GM12878 (cell line): ENCODE measurements around the gene MAML2. TPM values are rescaled to one million over a fixed set of nuclear protein-coding genes. Genes with fewer than 3 reads are reported as not detected.

Experiments
- ATAC-seq: fragments of 200-7000 bp; cut with Tn5 transposase; 3 replicates; pipeline ENCODE4 v1.9.1; 2020; ENCODE audit warnings: mild to moderate bottlenecking, moderate library complexity
- BruUV-seq: library from RNA; stranded (reverse); fragments of 400-500 nt; replicated peaks from 2 replicates; lab custom pipeline; 2021; lab: Mats Ljungman, UMichigan
- CTCF ChIA-PET: fragments of 300-600 bp; sonication (Branson Sonifier 250); formaldehyde crosslinking; extraction: SDS; loops from one replicate; lab custom pipeline; 2021; ENCODE audit warnings: inconsistent platforms; lab: Yijun Ruan, JAX
- POLR2A ChIA-PET: fragments of 350-600 bp; formaldehyde crosslinking; extraction: SDS; loops from one replicate; lab custom pipeline; 2021; ENCODE audit warnings: inconsistent platforms; lab: Charles Lee
- RAD21 ChIA-PET: fragments of 300-600 bp; sonication (Branson Sonifier 250); formaldehyde crosslinking; loops from one replicate; lab custom pipeline; 2023; ENCODE audit warnings: antibody characterized with exemption; ENCODE audit not compliant: unreplicated experiment; lab: Charles Lee
- SMC1A ChIA-PET: fragments of 300-600 bp; sonication (Branson Sonifier 250); formaldehyde crosslinking; loops from one replicate; lab custom pipeline; 2023; ENCODE audit not compliant: unreplicated experiment, uncharacterized antibody; lab: Charles Lee
- DNase-seq: peaks from one replicate; pipeline ENCODE4 v3.0.0-alpha.2; 2011; ENCODE audit warnings: low read depth, low spot score
- FAIRE-seq: peaks from 3 replicates; lab custom pipeline; 2011; peaks lifted over from hg19 to GRCh38; lab: Jason Lieb, UNC
- H2AFZ ChIP-seq: 2 replicates; pipeline ENCODE4 v1.6.0; 2011; ENCODE audit warnings: low read depth, low read length, control low read depth; ENCODE audit not compliant: control insufficient read depth
- H3K27ac ChIP-seq: 2 replicates; pipeline ENCODE4 v1.5.1; 2011; ENCODE audit warnings: control low read depth; ENCODE audit not compliant: control insufficient read depth, insufficient read depth
- H3K27me3 ChIP-seq, 2 experiments: replicated peaks in 1 of 2; 2 replicates each; pipeline versions ENCODE4 v1.6.0 to v1.6.1; 2011; ENCODE audit warnings: low read length in 1 of 2; ENCODE audit not compliant: control insufficient read depth in 2 of 2, insufficient read depth in 2 of 2
- H3K36me3 ChIP-seq, 2 experiments: 2 replicates each; pipeline ENCODE4 v1.5.1; 2011; ENCODE audit warnings: low read length in 1 of 2; ENCODE audit not compliant: control insufficient read depth in 2 of 2, insufficient read depth in 2 of 2
- H3K4me1 ChIP-seq: 2 replicates; pipeline ENCODE4 v1.6.1; 2011; ENCODE audit warnings: mild to moderate bottlenecking, low read length, moderate library complexity, mixed read lengths; ENCODE audit not compliant: control insufficient read depth, insufficient read depth
- H3K4me2 ChIP-seq: 2 replicates; pipeline ENCODE4 v1.6.0; 2011; ENCODE audit warnings: control low read depth; ENCODE audit not compliant: control insufficient read depth, insufficient read depth
- H3K4me3 ChIP-seq: fragments of 200-600 bp; sonication (generic); 2 replicates; pipeline ENCODE4 v1.5.1; 2016
- H3K79me2 ChIP-seq: 2 replicates; pipeline ENCODE4 v1.6.0; 2011; ENCODE audit warnings: low read length; ENCODE audit not compliant: control insufficient read depth, insufficient read depth
- H3K9ac ChIP-seq: 2 replicates; pipeline ENCODE4 v1.8.0; 2011; ENCODE audit warnings: low read length, control low read depth, mixed read lengths; ENCODE audit not compliant: control insufficient read depth, insufficient read depth
- H3K9me3 ChIP-seq: replicated peaks from 3 replicates; pipeline ENCODE4 v1.5.1; 2011; ENCODE audit warnings: mild to moderate bottlenecking, low read length; ENCODE audit not compliant: control insufficient read depth, insufficient read depth
- H4K20me1 ChIP-seq: 2 replicates; pipeline ENCODE4 v1.6.0; 2011; ENCODE audit not compliant: control insufficient read depth, insufficient read depth
- NFYB ChIP-seq: IDR thresholded peaks from 2 replicates; pipeline ENCODE4 v1.6.1; 2011; ENCODE audit warnings: low read depth, mild to moderate bottlenecking, low read length, improper control_type of control experiment, moderate library complexity; ENCODE audit not compliant: insufficient read depth
- ZSCAN29 ChIP-seq: fragments of 450-650 bp; IDR thresholded peaks from 2 replicates; pipeline ENCODE4 v1.6.1; 2017; ENCODE audit warnings: mild to moderate bottlenecking, moderate library complexity
- WGBS: methylation state at CpG from one replicate; pipeline ENCODE4 v1.1.6; 2016; ENCODE audit warnings: low lambda C conversion rate; ENCODE audit not compliant: insufficient replicate concordance, insufficient coverage; ENCODE audit errors: missing lambda C conversion rate; 5-methylcytosine and 5-hydroxymethylcytosine counted together
- in situ Hi-C: fragments of 300-500 bp; cut with MboI; formaldehyde crosslinking; loops from 9 replicates; pipeline ENCODE4 v1.14.3; 2018; ENCODE audit warnings: mixed read lengths
- intact Hi-C: fragments of 100-400 bp; cut with micrococcal nuclease; formaldehyde crosslinking; loops from one replicate; pipeline ENCODE4 v1.14.2; 2022; ENCODE audit not compliant: unreplicated experiment
- polyA plus RNA-seq, 11 experiments: library from polyadenylated mRNA; depleted of rRNA in 4 of 11; unstranded in 6 of 11; stranded (reverse) in 5 of 11; fragments of >200 nt; fragmentation: Nextera tagmentation in 4 of 11; fragmentation: Illumina TruSeq in 1 of 11; extraction: Ambion mirVana in 4 of 11; extraction: Trizol in 1 of 11; gene quantifications; 1 replicate in 1 of 11; 2 replicates in 10 of 11; pipeline versions ENCODE4 v1.2.1 to v1.2.3, GENCODE V29; 2011 to 2016; ENCODE audit warnings: inconsistent platforms in 2 of 11, missing spikeins in 2 of 11, low read depth in 1 of 11
- total RNA-seq, 4 experiments: library from RNA; depleted of rRNA in 3 of 4; stranded (reverse); fragments of >200 nt in 3 of 4; fragmentation: Illumina TruSeq in 1 of 4; extraction: Trizol in 1 of 4; gene quantifications; 2 replicates each; pipeline versions ENCODE4 v1.2.1 to v1.2.3, GENCODE V29; 2013 to 2021
- TF ChIP-seq, protein P1 (sequence below): fragments of 150-350 bp; IDR thresholded peaks from 2 replicates; pipeline ENCODE4 v1.6.1; 2014; ENCODE audit warnings: mild to moderate bottlenecking, low read depth, low read length
- TF ChIP-seq, protein P2 (sequence below): fragments of 450-650 bp; IDR thresholded peaks from 2 replicates; pipeline ENCODE4 v1.6.1; 2017; ENCODE audit warnings: antibody characterized with exemption, mild to moderate bottlenecking, moderate library complexity

The MAML2 gene
- total and polyA plus RNA-seq, 10 of the 15 experiments (the other 5 are each of a cell fraction or from before 2014, with no cell fraction given) = 2.5 to 15.1 (median 12.0) TPM

DNA sequence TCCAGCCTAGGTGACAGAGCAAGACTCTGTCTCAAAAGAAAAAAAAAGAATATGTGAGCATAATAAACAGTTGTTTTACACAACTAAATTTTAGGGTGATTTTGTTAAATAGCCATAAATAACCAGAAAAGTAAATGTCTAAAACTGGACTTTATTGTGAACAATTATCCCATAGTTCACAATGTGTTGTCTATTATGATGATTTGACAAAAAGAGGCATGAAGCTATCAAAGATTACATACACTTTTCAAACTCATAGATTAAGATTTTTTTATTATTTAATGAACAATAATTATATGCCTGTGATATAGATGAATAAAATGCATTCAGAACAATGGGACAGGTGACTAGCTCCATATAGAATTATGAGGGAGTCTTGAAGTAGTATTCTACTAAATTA lies 392.1 kb downstream of the MAML2 start (continued):
- TF ChIP-seq, protein P1, sequence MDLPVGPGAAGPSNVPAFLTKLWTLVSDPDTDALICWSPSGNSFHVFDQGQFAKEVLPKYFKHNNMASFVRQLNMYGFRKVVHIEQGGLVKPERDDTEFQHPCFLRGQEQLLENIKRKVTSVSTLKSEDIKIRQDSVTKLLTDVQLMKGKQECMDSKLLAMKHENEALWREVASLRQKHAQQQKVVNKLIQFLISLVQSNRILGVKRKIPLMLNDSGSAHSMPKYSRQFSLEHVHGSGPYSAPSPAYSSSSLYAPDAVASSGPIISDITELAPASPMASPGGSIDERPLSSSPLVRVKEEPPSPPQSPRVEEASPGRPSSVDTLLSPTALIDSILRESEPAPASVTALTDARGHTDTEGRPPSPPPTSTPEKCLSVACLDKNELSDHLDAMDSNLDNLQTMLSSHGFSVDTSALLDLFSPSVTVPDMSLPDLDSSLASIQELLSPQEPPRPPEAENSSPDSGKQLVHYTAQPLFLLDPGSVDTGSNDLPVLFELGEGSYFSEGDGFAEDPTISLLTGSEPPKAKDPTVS = no peak

- intact Hi-C loops = no loop called here
- RAD21 ChIA-PET = no interaction called here
Observed at GRCh38 chr11:95948637-95949036, 394.4 kb downstream of the MAML2 start.

More at GRCh38 chr11:95948637-95949036, 394.4 kb downstream of the MAML2 start:
- H3K9ac ChIP-seq = no peak overlapping the region
- no peak overlapping the region for H3K4me3 ChIP-seq
- no peaks in the 10 kb centered on the region for H3K36me3 ChIP-seq
- DNase-seq (no peak), ATAC-seq (no peak), FAIRE-seq (no peak)
- ChIA-PET SMC1A (no interaction called here), CTCF (no interaction called here), POLR2A (no interaction called here)
- no TSS peak for BruUV-seq
- H4K20me1 ChIP-seq = no peaks in the 10 kb centered on the region
- WGBS = 20% methylated on average over 3 of the region's 3 CpGs
- in situ Hi-C loops = no loop called here
- peaks cover 8% of the 10 kb centered on the region; the same call in 2 of the 3 replicates for H3K9me3 ChIP-seq
- no peak overlapping the region for H3K27ac ChIP-seq
- no peaks in the 10 kb centered on the region for H3K4me1 ChIP-seq
- no peaks in the 10 kb centered on the region for H3K27me3 ChIP-seq
- no peak overlapping the region for H3K4me2 ChIP-seq
- H3K79me2 ChIP-seq = no peaks in the 10 kb centered on the region
- no peak for TF ChIP-seq ZSCAN29
- TF ChIP-seq, protein P2, sequence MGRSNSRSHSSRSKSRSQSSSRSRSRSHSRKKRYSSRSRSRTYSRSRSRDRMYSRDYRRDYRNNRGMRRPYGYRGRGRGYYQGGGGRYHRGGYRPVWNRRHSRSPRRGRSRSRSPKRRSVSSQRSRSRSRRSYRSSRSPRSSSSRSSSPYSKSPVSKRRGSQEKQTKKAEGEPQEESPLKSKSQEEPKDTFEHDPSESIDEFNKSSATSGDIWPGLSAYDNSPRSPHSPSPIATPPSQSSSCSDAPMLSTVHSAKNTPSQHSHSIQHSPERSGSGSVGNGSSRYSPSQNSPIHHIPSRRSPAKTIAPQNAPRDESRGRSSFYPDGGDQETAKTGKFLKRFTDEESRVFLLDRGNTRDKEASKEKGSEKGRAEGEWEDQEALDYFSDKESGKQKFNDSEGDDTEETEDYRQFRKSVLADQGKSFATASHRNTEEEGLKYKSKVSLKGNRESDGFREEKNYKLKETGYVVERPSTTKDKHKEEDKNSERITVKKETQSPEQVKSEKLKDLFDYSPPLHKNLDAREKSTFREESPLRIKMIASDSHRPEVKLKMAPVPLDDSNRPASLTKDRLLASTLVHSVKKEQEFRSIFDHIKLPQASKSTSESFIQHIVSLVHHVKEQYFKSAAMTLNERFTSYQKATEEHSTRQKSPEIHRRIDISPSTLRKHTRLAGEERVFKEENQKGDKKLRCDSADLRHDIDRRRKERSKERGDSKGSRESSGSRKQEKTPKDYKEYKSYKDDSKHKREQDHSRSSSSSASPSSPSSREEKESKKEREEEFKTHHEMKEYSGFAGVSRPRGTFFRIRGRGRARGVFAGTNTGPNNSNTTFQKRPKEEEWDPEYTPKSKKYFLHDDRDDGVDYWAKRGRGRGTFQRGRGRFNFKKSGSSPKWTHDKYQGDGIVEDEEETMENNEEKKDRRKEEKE = no peak
- TF ChIP-seq NFYB = no peak
- H2AFZ ChIP-seq = no peak overlapping the region
